Sigmoid colon (tissue), 7 donors: Measurements from ENCODE around the gene MYH14. TPM values are rescaled to one million over a fixed set of nuclear protein-coding genes. Genes with fewer than 3 reads are reported as not detected.

Experiments
- DNase-seq: peaks from one replicate; pipeline ENCODE4 v3.0.0-alpha.2; 2019
- H3K27ac ChIP-seq, 4 donors: fragments of 200-600 bp; sonication (generic); one replicate each; pipeline ENCODE4 v1.5.1; 2016 to 2019; ENCODE audit warnings: mild to moderate bottlenecking in 1 of 4
- H3K27me3 ChIP-seq, 3 donors: fragments of 200-600 bp; sonication (generic); one replicate each; pipeline ENCODE4 v1.5.1; 2019; ENCODE audit warnings: mild to moderate bottlenecking in 1 of 3
- H3K36me3 ChIP-seq, 4 donors: fragments of 200-600 bp; sonication (generic); one replicate each; pipeline ENCODE4 v1.5.1; 2016 to 2019
- H3K4me1 ChIP-seq, 4 donors: fragments of 200-600 bp; sonication (generic); one replicate each; pipeline ENCODE4 v1.5.1; 2017 to 2019
- H3K4me3 ChIP-seq, 4 donors: fragments of 200-600 bp; sonication (generic); one replicate each; pipeline ENCODE4 v1.5.1; 2017 to 2019; ENCODE audit warnings: mild to moderate bottlenecking in 2 of 4, moderate library complexity in 1 of 4
- H3K9me3 ChIP-seq, 4 donors: fragments of 200-600 bp in 3 of 4; sonication (generic) in 3 of 4; one replicate each; pipeline versions ENCODE4 v1.5.1 to v1.6.1; 2013 to 2019
- CTCF ChIP-seq, 4 experiments: fragments of 450-650 bp in 3 of 4; fragments of 200-600 bp in 1 of 4; IDR thresholded peaks; one replicate each; pipeline ENCODE4 v1.5.1; 2016 to 2019; ENCODE audit warnings: antibody characterized with exemption in 4 of 4, mild to moderate bottlenecking in 3 of 4, moderate library complexity in 2 of 4
- EP300 ChIP-seq, 4 donors: sonication (generic); formaldehyde crosslinking; IDR thresholded peaks; one replicate each; pipeline ENCODE4 v1.6.1; 2017; ENCODE audit warnings: antibody characterized with exemption in 4 of 4
- POLR2A ChIP-seq, 2 donors: fragments of 450-650 bp; IDR thresholded peaks; one replicate each; pipeline ENCODE4 v1.6.1; 2016; ENCODE audit warnings: antibody characterized with exemption in 2 of 2, mild to moderate bottlenecking in 2 of 2, moderate library complexity in 2 of 2
- POLR2AphosphoS5 ChIP-seq, 4 donors: sonication (generic); formaldehyde crosslinking; IDR thresholded peaks; one replicate each; pipeline ENCODE4 v1.6.1; 2017; ENCODE audit warnings: antibody characterized with exemption in 4 of 4
- WGBS, 2 donors: extraction: QIAGEN DNeasy Blood & Tissue Kit; methylation state at CpG; one replicate each; pipeline ENCODE4 v1.1.7; 2013; 5-methylcytosine and 5-hydroxymethylcytosine counted together
- intact Hi-C: fragments of 100-400 bp; cut with DNase I; formaldehyde crosslinking; loops from one replicate; pipeline ENCODE4 v1.15.1; 2023
- polyA plus RNA-seq, 3 donors: library from polyadenylated mRNA; stranded (reverse); fragments of 200-250 nt; gene quantifications; one replicate each; pipeline ENCODE4 v1.2.3, GENCODE V29; 2013
- total RNA-seq, 4 donors: library from RNA; depleted of rRNA; stranded (reverse); fragments of >200 nt; gene quantifications; one replicate each; pipeline ENCODE4 v1.1.0, GENCODE V29; 2016
- donor health status: healthy with polysubstance abuse.
- donor health status: Bipolar disorder and iron deficiency.
- donor health status: healthy.

MYH14 gene
- total and polyA plus RNA-seq, 7 donors, result 0.16 to 479 (median 3.9) TPM

GRCh38 chr19:50205681-50206138, 2.3 kb downstream of the MYH14 start:
- peaks cover 40 to 65% (median 42%) of the 10 kb centered on the region in 3 donors for H3K27me3 ChIP-seq

GRCh38 chr19:50206191-50206590, 2.8 kb downstream of the MYH14 start:
- 11 to 61% methylated on average over 6 of the region's 6 CpGs for WGBS, 2 donors
- Histone ChIP-seq H3K36me3 (no peaks in the 10 kb centered on the region), H3K4me1 (peaks cover 0 to 19% (median 17%) of the 10 kb centered on the region in 4 donors), H3K27ac (no peak overlapping the region), H3K27me3 (peaks cover 35 to 60% (median 42%) of the 10 kb centered on the region in 3 donors), H3K9me3 (no peaks in the 10 kb centered on the region), H3K4me3 (no peak overlapping the region)
- TF ChIP-seq CTCF (IDR thresholded peaks at IDR 0.05), result no peak
- TF ChIP-seq EP300 (IDR thresholded peaks at IDR 0.05), result no peak
- no peak for TF ChIP-seq POLR2A (IDR thresholded peaks at IDR 0.05)
- TF ChIP-seq POLR2AphosphoS5 (IDR thresholded peaks at IDR 0.05), result no peak
- intact Hi-C loops, result no loop called here
- no peak for DNase-seq

More at GRCh38 chr19:50205681-50206138, 2.3 kb downstream of the MYH14 start:
- H3K9me3 ChIP-seq, result no peaks in the 10 kb centered on the region
- intact Hi-C loops, result no loop called here
- DNase-seq, result no peak
- H3K27ac ChIP-seq, result peak overlapping the region in 2 of 4 donors; percentile 26 to 50
- peaks cover 0 to 19% (median 17%) of the 10 kb centered on the region in 4 donors for H3K4me1 ChIP-seq
- TF ChIP-seq CTCF (IDR thresholded peaks at IDR 0.05), result peak in 1 of 4 experiments; percentile 29
- TF ChIP-seq POLR2AphosphoS5 (IDR thresholded peaks at IDR 0.05), result no peak
- TF ChIP-seq EP300 (IDR thresholded peaks at IDR 0.05), result no peak
- TF ChIP-seq POLR2A (IDR thresholded peaks at IDR 0.05), result peak in 1 of 2 donors; percentile 47
- WGBS, 2 donors, result 4 to 24% methylated on average over 12 of the region's 12 CpGs
- H3K36me3 ChIP-seq, result no peaks in the 10 kb centered on the region
- no peak overlapping the region for H3K4me3 ChIP-seq

GRCh38 chr19:50207730-50208129, 4.3 kb downstream of the MYH14 start:
- TF ChIP-seq POLR2A (IDR thresholded peaks at IDR 0.05) (no peak), EP300 (IDR thresholded peaks at IDR 0.05) (no peak), POLR2AphosphoS5 (IDR thresholded peaks at IDR 0.05) (no peak), CTCF (IDR thresholded peaks at IDR 0.05) (no peak)
- Histone ChIP-seq H3K36me3 (no peaks in the 10 kb centered on the region), H3K27me3 (peaks cover 31 to 45% (median 34%) of the 10 kb centered on the region in 3 donors), H3K4me1 (peaks cover 0 to 19% (median 17%) of the 10 kb centered on the region in 4 donors), H3K27ac (no peak overlapping the region), H3K9me3 (no peaks in the 10 kb centered on the region), H3K4me3 (no peak overlapping the region)
- no peak for DNase-seq
- 76 to 84% methylated on average over 2 of the region's 2 CpGs for WGBS, 2 donors
- intact Hi-C loops, result no loop called here

GRCh38 chr19:50209131-50209530, 5.7 kb downstream of the MYH14 start:
- H3K4me3 ChIP-seq, result no peak overlapping the region
- DNase-seq, result no peak
- H3K27me3 ChIP-seq, result peaks cover 17 to 31% (median 20%) of the 10 kb centered on the region in 3 donors
- H3K4me1 ChIP-seq, result peaks cover 0 to 7% (median 6%) of the 10 kb centered on the region in 4 donors
- intact Hi-C loops, result no loop called here
- no peaks in the 10 kb centered on the region for H3K36me3 ChIP-seq
- H3K9me3 ChIP-seq, result no peaks in the 10 kb centered on the region
- no peak overlapping the region for H3K27ac ChIP-seq
- TF ChIP-seq EP300 (IDR thresholded peaks at IDR 0.05), result no peak
- no peak for TF ChIP-seq POLR2AphosphoS5 (IDR thresholded peaks at IDR 0.05)
- no peak for TF ChIP-seq CTCF (IDR thresholded peaks at IDR 0.05)
- no peak for TF ChIP-seq POLR2A (IDR thresholded peaks at IDR 0.05)
- 91 to 92% methylated on average over 7 of the region's 7 CpGs for WGBS, 2 donors

- Histone ChIP-seq H3K9me3 (no peaks in the 10 kb centered on the region), H3K36me3 (no peaks in the 10 kb centered on the region), H3K27me3 (peaks cover 4 to 23% (median 13%) of the 10 kb centered on the region in 3 donors), H3K4me3 (no peak overlapping the region), H3K27ac (no peak overlapping the region), H3K4me1 (peaks cover 0 to under 1% (median under 1%) of the 10 kb centered on the region in 4 donors)
- no peak for DNase-seq
- no peak for TF ChIP-seq POLR2A (IDR thresholded peaks at IDR 0.05)
- no peak for TF ChIP-seq CTCF (IDR thresholded peaks at IDR 0.05)
- TF ChIP-seq POLR2AphosphoS5 (IDR thresholded peaks at IDR 0.05), result no peak
- no peak for TF ChIP-seq EP300 (IDR thresholded peaks at IDR 0.05)
- intact Hi-C loops, result no loop called here
- 94 to 97% methylated on average over 46 of the region's 46 CpGs for WGBS, 2 donors
These were observed 7.0 kb downstream of the MYH14 start for GRCh38 chr19:50210425-50210824.
